B cell (primary cell): ENCODE data around the gene ING5. TPM values are rescaled to one million over a fixed set of nuclear protein-coding genes. Genes with fewer than 3 reads are reported as not detected.

Experiments
- ATAC-seq: fragments of 200-7000 bp; cut with Tn5 transposase; one replicate; pipeline ENCODE4 v1.10.0; 2021; ENCODE audit warnings: low read depth, mild to moderate bottlenecking, moderate number of reproducible peaks, moderate library complexity
- CTCF ChIA-PET: fragments of 350-600 bp; sonication (Branson Sonifier 250); formaldehyde crosslinking; loops from one replicate; lab custom pipeline; 2021; ENCODE audit warnings: antibody characterized with exemption, inconsistent platforms; lab: Charles Lee
- POLR2A ChIA-PET: fragments of 350-600 bp; sonication (Branson Sonifier 250); formaldehyde crosslinking; loops from one replicate; lab custom pipeline; 2021; ENCODE audit warnings: antibody characterized with exemption; lab: Charles Lee
- DNase-seq: peaks from one replicate; pipeline ENCODE4 v3.0.0; 2013
- H2AFZ ChIP-seq: 2 replicates; pipeline ENCODE4 v1.6.1; 2012; ENCODE audit warnings: mild to moderate bottlenecking, low read depth, low read length; ENCODE audit not compliant: insufficient read depth, poor library complexity, severe bottlenecking
- H3K27ac ChIP-seq, 2 donors: 1 replicate in 1 of 2; 2 replicates in 1 of 2; pipeline ENCODE4 v1.5.1; 2012 to 2013; ENCODE audit warnings: low read length in 2 of 2, mild to moderate bottlenecking in 2 of 2, moderate library complexity in 1 of 2
- H3K27me3 ChIP-seq, 4 experiments: fragments of 200-600 bp in 1 of 4; sonication (generic) in 1 of 4; replicated peaks in 1 of 4; 1 replicate in 2 of 4; 2 replicates in 2 of 4; pipeline versions ENCODE4 v1.6.1 to v1.7.0; 2013 to 2016; ENCODE audit warnings: low read length in 3 of 4, mild to moderate bottlenecking in 2 of 4, mixed read lengths in 1 of 4, moderate library complexity in 1 of 4; ENCODE audit not compliant: insufficient read depth in 4 of 4, control insufficient read depth in 3 of 4; ENCODE audit errors: control extremely low read depth in 1 of 4
- H3K36me3 ChIP-seq, 2 experiments: replicated peaks in 1 of 2; 1 replicate in 1 of 2; 2 replicates in 1 of 2; pipeline versions ENCODE4 v1.6.1 to v1.7.1; 2013; ENCODE audit warnings: low read length in 1 of 2; ENCODE audit not compliant: insufficient read depth in 2 of 2, control insufficient read depth in 1 of 2; ENCODE audit errors: control extremely low read depth in 1 of 2, extremely low read depth in 1 of 2
- H3K4me1 ChIP-seq, 2 donors: fragments of 200-600 bp in 1 of 2; sonication (generic) in 1 of 2; 1 replicate in 1 of 2; 2 replicates in 1 of 2; pipeline versions ENCODE4 v1.5.1 to v1.6.1; 2013 to 2017; ENCODE audit warnings: low read length in 2 of 2; ENCODE audit not compliant: control insufficient read depth in 2 of 2, insufficient read depth in 2 of 2
- H3K4me2 ChIP-seq: replicated peaks from 2 replicates; pipeline ENCODE3; 2012; ENCODE audit warnings: mild to moderate bottlenecking, low read depth, low read length; ENCODE audit not compliant: poor library complexity, severe bottlenecking
- H3K4me3 ChIP-seq, 5 experiments: fragments of 200-600 bp in 1 of 5; sonication (generic) in 1 of 5; 1 replicate in 3 of 5; 2 replicates in 2 of 5; pipeline versions ENCODE4 v1.5.1 to v1.7.0; 2011 to 2016; ENCODE audit warnings: low read length in 4 of 5, mild to moderate bottlenecking in 4 of 5, low read depth in 2 of 5, control low read depth in 1 of 5, moderate library complexity in 1 of 5; ENCODE audit not compliant: insufficient read depth in 1 of 5; ENCODE audit errors: control extremely low read depth in 1 of 5, extremely low read depth in 1 of 5
- H3K79me2 ChIP-seq: fragments of 200-600 bp; sonication (generic); one replicate; pipeline ENCODE4 v1.6.0; 2016; ENCODE audit warnings: low read length; ENCODE audit not compliant: control insufficient read depth, insufficient read depth
- H3K9ac ChIP-seq: fragments of 200-600 bp; sonication (generic); 2 replicates; pipeline ENCODE4 v1.6.1; 2017; ENCODE audit warnings: mild to moderate bottlenecking, low read length, moderate library complexity
- H3K9me3 ChIP-seq, 3 donors: one replicate each; pipeline versions ENCODE4 v1.6.1 to v1.7.1; 2013; ENCODE audit warnings: low read length in 2 of 3; ENCODE audit not compliant: control insufficient read depth in 2 of 3, insufficient read depth in 1 of 3; ENCODE audit errors: control extremely low read depth in 1 of 3
- H4K20me1 ChIP-seq: 2 replicates; pipeline ENCODE4 v1.6.0; 2012; ENCODE audit warnings: mild to moderate bottlenecking, low read length; ENCODE audit not compliant: insufficient read depth, control insufficient read depth, poor library complexity, severe bottlenecking
- H3K27ac Mint-ChIP-seq: one replicate; pipeline ENCODE4 v1.8.0; 2021; ENCODE audit warnings: mixed read lengths
- H3K27me3 Mint-ChIP-seq: one replicate; pipeline ENCODE4 v1.8.0; 2021; ENCODE audit warnings: mixed read lengths
- H3K4me1 Mint-ChIP-seq: one replicate; pipeline ENCODE4 v1.8.0; 2021; ENCODE audit warnings: mixed read lengths
- H3K4me3 Mint-ChIP-seq: one replicate; pipeline ENCODE4 v1.8.0; 2021; ENCODE audit warnings: mixed read lengths
- H3K9me3 Mint-ChIP-seq: one replicate; pipeline ENCODE4 v1.8.0; 2022; ENCODE audit warnings: mixed read lengths; ENCODE audit not compliant: insufficient read depth
- CTCF ChIP-seq: fragments of 200-600 bp; IDR thresholded peaks from one replicate; pipeline ENCODE4 v1.8.0; 2022; ENCODE audit warnings: antibody characterized with exemption, mild to moderate bottlenecking
- EZH2 ChIP-seq: IDR thresholded peaks from 2 replicates; pipeline ENCODE4 v1.6.1; 2012; ENCODE audit warnings: borderline replicate concordance, low read depth, mild to moderate bottlenecking, moderate library complexity, low read length; ENCODE audit not compliant: insufficient read depth, poor library complexity, severe bottlenecking
- WGBS: methylation state at CpG from one replicate; pipeline ENCODE4 v1.1.5; 2013; ENCODE audit warnings: missing lambda C conversion rate; ENCODE audit not compliant: insufficient coverage; 5-methylcytosine and 5-hydroxymethylcytosine counted together
- intact Hi-C: fragments of 100-400 bp; cut with micrococcal nuclease; formaldehyde crosslinking; loops from one replicate; pipeline ENCODE4 v1.10.0; 2022
- polyA plus RNA-seq: library from polyadenylated mRNA; depleted of rRNA; stranded (reverse); fragments of >200 nt; gene quantifications from 2 replicates; pipeline ENCODE4 v1.2.3, GENCODE V29; 2012
- total RNA-seq, 2 donors: library from RNA; stranded (reverse); fragments of 120-200 nt in 1 of 2; gene quantifications; 1 replicate in 1 of 2; 2 replicates in 1 of 2; pipeline versions ENCODE4 v1.2.3 to v1.2.4, GENCODE V29; 2013 to 2022

The ING5 gene
- total and polyA plus RNA-seq, 2 donors (not counting 1 experiment from before 2014, with no cell fraction given) = 70.7 to 82.9 TPM

- no peaks in the 10 kb centered on the region for H3K27me3 Mint-ChIP-seq
Observed at GRCh38 chr2:241671457-241672240, 30.2 kb upstream of the ING5 start.

More at GRCh38 chr2:241671457-241672240, 30.2 kb upstream of the ING5 start:
- Mint-ChIP-seq H3K9me3 (no peaks in the 10 kb centered on the region), H3K4me1 (no peaks in the 10 kb centered on the region), H3K4me3 (no peak overlapping the region), H3K27ac (no peak overlapping the region)
- ChIA-PET CTCF (interaction anchor here (1.1 kb wide), 1 partner anchor 207 kb away, joined by 3 read pairs; no protein-coding TSS in a partner anchor), POLR2A (no interaction called here)
- H3K9ac ChIP-seq = no peak overlapping the region
- ATAC-seq (no peak), DNase-seq (no peak)
- H3K9me3 ChIP-seq = no peaks in the 10 kb centered on the region
- 97% methylated on average over 31 of the region's 31 CpGs for WGBS
- H3K4me1 ChIP-seq = no peaks in the 10 kb centered on the region
- H3K36me3 ChIP-seq = peaks cover 0 to 37% of the 10 kb centered on the region in 2 experiments
- TF ChIP-seq CTCF = no peak
- TF ChIP-seq EZH2 = no peak
- H3K79me2 ChIP-seq = no peaks in the 10 kb centered on the region
- no peaks in the 10 kb centered on the region for H4K20me1 ChIP-seq
- no peak overlapping the region for H3K4me2 ChIP-seq
- intact Hi-C loops = no loop called here
- H3K4me3 ChIP-seq = no peak overlapping the region
- H2AFZ ChIP-seq = no peak overlapping the region
- H3K27ac ChIP-seq = no peak overlapping the region
- H3K27me3 ChIP-seq = no peaks in the 10 kb centered on the region
